ENCODE results near the gene SLC35E2B. TPM values are rescaled to one million over a fixed set of nuclear protein-coding genes. Genes with fewer than 3 reads are reported as not detected.

Gene SLC35E2B
- total RNA-seq, 3 donors from 2014 or later (not counting 1 experiment from before 2014, with no cell fraction given): 57.6 to 79.9 (median 61.8) TPM

DNA sequence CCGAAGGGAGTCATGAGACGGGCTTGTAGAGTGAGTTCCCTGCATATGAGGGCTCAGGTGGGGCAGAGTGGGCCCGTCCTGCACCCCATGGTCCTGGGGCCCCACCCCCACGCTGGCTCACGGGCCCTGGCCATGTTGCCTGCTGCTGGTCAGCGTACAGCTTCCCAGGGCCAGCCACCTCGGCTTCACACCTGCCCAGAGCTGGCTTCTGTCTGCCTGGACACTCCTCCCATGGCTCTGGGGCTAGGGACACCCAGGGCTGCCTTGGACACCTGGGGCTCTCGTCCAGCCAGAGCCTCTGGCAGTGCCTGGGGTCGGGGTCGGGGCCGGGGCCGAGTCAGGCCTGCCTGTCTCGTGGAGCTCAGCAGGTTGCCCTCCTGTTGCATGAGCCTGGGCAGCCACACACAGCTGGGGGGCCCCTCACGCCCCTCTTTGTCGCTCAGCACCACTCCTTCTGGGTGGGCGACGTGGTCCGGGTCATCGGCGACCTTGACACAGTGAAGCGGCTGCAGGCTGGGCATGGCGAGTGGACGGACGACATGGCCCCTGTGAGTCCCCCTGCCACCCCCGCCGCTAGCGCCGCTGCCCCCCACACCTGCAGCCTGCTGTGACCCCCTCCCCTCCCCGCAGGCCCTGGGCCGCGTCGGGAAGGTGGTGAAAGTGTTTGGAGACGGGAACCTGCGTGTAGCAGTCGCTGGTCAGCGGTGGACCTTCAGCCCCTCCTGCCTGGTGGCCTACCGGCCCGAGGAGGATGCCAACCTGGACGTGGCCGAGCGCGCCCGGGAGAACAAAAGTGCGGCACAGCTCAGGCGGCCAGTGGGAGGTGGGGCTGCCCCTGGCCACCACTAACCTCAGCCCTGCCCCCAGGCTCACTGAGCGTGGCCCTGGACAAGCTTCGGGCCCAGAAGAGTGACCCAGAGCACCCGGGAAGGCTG, 66.1 kb downstream of the SLC35E2B start:
- TF ChIP-seq, protein P1, sequence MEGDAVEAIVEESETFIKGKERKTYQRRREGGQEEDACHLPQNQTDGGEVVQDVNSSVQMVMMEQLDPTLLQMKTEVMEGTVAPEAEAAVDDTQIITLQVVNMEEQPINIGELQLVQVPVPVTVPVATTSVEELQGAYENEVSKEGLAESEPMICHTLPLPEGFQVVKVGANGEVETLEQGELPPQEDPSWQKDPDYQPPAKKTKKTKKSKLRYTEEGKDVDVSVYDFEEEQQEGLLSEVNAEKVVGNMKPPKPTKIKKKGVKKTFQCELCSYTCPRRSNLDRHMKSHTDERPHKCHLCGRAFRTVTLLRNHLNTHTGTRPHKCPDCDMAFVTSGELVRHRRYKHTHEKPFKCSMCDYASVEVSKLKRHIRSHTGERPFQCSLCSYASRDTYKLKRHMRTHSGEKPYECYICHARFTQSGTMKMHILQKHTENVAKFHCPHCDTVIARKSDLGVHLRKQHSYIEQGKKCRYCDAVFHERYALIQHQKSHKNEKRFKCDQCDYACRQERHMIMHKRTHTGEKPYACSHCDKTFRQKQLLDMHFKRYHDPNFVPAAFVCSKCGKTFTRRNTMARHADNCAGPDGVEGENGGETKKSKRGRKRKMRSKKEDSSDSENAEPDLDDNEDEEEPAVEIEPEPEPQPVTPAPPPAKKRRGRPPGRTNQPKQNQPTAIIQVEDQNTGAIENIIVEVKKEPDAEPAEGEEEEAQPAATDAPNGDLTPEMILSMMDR (IDR thresholded peaks at IDR 0.05): no peak
- Mint-ChIP-seq H3K9me3 (no peaks in the 10 kb centered on the region), H3K4me1 (peaks cover 13 to 38% of the 10 kb centered on the region in 2 donors), H3K27me3 (ENCODE audit: low read depth in 2 of 2) (no peaks in the 10 kb centered on the region), H3K36me3 (no peaks in the 10 kb centered on the region), H3K27ac (peak overlapping the region in 1 of 2 donors; percentile 36), H3K4me3 (peak overlapping the region; percentile 45)
- no peak for DNase-seq
- no peak overlapping the region for H3K27ac ChIP-seq (ENCODE audit: low read length)
- H3K27me3 ChIP-seq (ENCODE audit: control insufficient read depth, insufficient read depth, low read length): no peaks in the 10 kb centered on the region
- intact Hi-C loops (cut with micrococcal nuclease): no loop called here
- no peak for ATAC-seq
- peaks cover 57% of the 10 kb centered on the region for H3K4me1 ChIP-seq (ENCODE audit: control insufficient read depth, insufficient read depth, low read length)
- no peak overlapping the region for H3K4me3 ChIP-seq (ENCODE audit: low read length)
- no peaks in the 10 kb centered on the region for H3K36me3 ChIP-seq (ENCODE audit: control insufficient read depth, insufficient read depth, low read length)
- 94% methylated on average over 48 of the region's 48 CpGs for WGBS (ENCODE audit: insufficient coverage)
- H3K9me3 ChIP-seq (ENCODE audit: control insufficient read depth, insufficient read depth, low read length): no peaks in the 10 kb centered on the region

DNA sequence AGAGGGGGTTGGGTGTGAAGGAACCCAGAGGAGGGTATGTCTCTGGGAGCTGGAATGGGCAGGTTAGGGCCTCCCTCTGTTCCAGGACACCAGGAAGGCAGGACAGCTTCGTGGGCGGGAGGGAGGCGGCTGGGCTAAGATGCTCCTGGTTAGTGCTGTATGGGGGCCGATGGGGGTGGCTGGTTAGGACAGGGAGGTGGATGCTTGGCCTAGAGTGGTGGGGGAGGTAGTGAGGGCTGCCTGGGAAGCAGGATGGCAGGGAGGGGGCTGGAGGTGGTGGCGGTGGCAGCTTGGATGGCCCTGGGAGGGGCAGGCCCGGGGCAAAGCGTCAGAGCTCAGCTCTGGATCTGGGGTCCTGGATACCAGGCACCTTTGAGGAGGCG, 66.8 kb downstream of the SLC35E2B start:
- Mint-ChIP-seq H3K27me3 (ENCODE audit: low read depth in 2 of 2) (no peaks in the 10 kb centered on the region), H3K4me1 (peaks cover 13 to 38% of the 10 kb centered on the region in 2 donors), H3K36me3 (no peaks in the 10 kb centered on the region), H3K27ac (peak overlapping the region in 1 of 2 donors; percentile 36), H3K9me3 (no peaks in the 10 kb centered on the region), H3K4me3 (no peak overlapping the region)
- Histone ChIP-seq H3K27ac (ENCODE audit: low read length) (no peak overlapping the region), H3K27me3 (ENCODE audit: control insufficient read depth, insufficient read depth, low read length) (no peaks in the 10 kb centered on the region), H3K4me1 (ENCODE audit: control insufficient read depth, insufficient read depth, low read length) (peaks cover 53% of the 10 kb centered on the region), H3K4me3 (ENCODE audit: low read length) (no peak overlapping the region), H3K36me3 (ENCODE audit: control insufficient read depth, insufficient read depth, low read length) (no peaks in the 10 kb centered on the region), H3K9me3 (ENCODE audit: control insufficient read depth, insufficient read depth, low read length) (no peaks in the 10 kb centered on the region)
- TF ChIP-seq, protein P1 (IDR thresholded peaks at IDR 0.05): no peak
- intact Hi-C loops (cut with micrococcal nuclease): no loop called here
- DNase-seq (no peak), ATAC-seq (no peak)
- WGBS (ENCODE audit: insufficient coverage): 91% methylated on average over 8 of the region's 8 CpGs

DNA sequence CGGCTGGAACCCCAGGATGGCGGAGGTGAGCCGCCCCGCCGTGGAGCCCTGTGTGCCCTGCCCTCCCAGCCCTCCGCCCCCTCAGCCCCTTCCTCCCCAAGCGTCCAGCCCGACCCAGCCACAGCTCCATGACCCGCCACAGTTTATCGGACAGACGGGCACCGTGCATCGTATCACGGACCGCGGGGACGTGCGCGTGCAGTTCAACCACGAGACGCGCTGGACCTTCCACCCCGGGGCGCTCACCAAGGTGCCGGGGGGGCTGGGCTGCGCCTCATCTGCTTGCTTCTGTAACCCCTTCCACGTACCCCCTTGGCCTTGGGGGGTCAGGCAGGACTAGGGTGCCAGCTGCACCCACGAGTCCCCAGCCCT, 67.2 kb downstream of the SLC35E2B start:
- no peaks in the 10 kb centered on the region for H3K36me3 Mint-ChIP-seq
- H3K27me3 Mint-ChIP-seq (ENCODE audit: low read depth in 2 of 2): no peaks in the 10 kb centered on the region
- peaks cover 53% of the 10 kb centered on the region for H3K4me1 ChIP-seq (ENCODE audit: control insufficient read depth, insufficient read depth, low read length)
- H3K36me3 ChIP-seq (ENCODE audit: control insufficient read depth, insufficient read depth, low read length): no peaks in the 10 kb centered on the region
- H3K27ac Mint-ChIP-seq: peak overlapping the region in 1 of 2 donors; percentile 47
- WGBS (ENCODE audit: insufficient coverage): 90% methylated on average over 28 of the region's 28 CpGs
- TF ChIP-seq, protein P1 (IDR thresholded peaks at IDR 0.05): no peak
- ATAC-seq (no peak), DNase-seq (no peak)
- no peak overlapping the region for H3K4me3 Mint-ChIP-seq
- H3K9me3 ChIP-seq (ENCODE audit: control insufficient read depth, insufficient read depth, low read length): no peaks in the 10 kb centered on the region
- no peak overlapping the region for H3K4me3 ChIP-seq (ENCODE audit: low read length)
- H3K9me3 Mint-ChIP-seq: no peaks in the 10 kb centered on the region
- H3K27me3 ChIP-seq (ENCODE audit: control insufficient read depth, insufficient read depth, low read length): no peaks in the 10 kb centered on the region
- intact Hi-C loops (cut with micrococcal nuclease): no loop called here
- no peak overlapping the region for H3K27ac ChIP-seq (ENCODE audit: low read length)
- H3K4me1 Mint-ChIP-seq: peaks cover 11 to 37% of the 10 kb centered on the region in 2 donors

Data from natural killer cell (primary cell).